ENCODE data around the gene NPC1. TPM values are rescaled to one million over a fixed set of nuclear protein-coding genes. Genes with fewer than 3 reads are reported as not detected.

Gene NPC1
- total RNA-seq, 1 donor from 2014 or later, result 43.3 TPM

DNA sequence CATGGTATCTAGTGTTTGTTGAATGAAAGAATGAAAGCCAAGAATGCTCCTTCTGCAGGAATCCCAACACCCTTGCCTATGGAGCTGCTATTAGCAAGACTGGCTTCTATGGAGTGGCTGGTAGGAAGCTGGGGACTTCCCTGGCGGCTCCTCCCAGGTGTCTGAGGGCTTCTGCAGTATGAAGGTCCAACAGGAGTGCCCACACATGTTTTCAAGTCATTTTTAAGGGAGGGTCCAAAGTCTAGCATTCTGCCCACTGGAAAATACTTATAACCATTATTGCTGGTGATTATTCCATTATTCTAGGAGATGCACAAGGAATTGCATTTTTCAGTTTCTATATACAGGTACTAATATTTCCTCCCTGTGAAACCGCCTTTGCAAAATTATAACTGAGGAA is 21.9 kb upstream of the NPC1 start:
- no peaks in the 10 kb centered on the region for H3K9me3 Mint-ChIP-seq
- H3K27me3 Mint-ChIP-seq, result no peaks in the 10 kb centered on the region
- DNase-seq (ENCODE audit: extremely low spot score, unreplicated experiment), result no peak
- TF ChIP-seq, protein P1, sequence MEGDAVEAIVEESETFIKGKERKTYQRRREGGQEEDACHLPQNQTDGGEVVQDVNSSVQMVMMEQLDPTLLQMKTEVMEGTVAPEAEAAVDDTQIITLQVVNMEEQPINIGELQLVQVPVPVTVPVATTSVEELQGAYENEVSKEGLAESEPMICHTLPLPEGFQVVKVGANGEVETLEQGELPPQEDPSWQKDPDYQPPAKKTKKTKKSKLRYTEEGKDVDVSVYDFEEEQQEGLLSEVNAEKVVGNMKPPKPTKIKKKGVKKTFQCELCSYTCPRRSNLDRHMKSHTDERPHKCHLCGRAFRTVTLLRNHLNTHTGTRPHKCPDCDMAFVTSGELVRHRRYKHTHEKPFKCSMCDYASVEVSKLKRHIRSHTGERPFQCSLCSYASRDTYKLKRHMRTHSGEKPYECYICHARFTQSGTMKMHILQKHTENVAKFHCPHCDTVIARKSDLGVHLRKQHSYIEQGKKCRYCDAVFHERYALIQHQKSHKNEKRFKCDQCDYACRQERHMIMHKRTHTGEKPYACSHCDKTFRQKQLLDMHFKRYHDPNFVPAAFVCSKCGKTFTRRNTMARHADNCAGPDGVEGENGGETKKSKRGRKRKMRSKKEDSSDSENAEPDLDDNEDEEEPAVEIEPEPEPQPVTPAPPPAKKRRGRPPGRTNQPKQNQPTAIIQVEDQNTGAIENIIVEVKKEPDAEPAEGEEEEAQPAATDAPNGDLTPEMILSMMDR (conservative IDR thresholded peaks at IDR 0.05), result no peak
- H3K4me3 Mint-ChIP-seq, result no peak overlapping the region
- no peaks in the 10 kb centered on the region for H3K36me3 Mint-ChIP-seq
- no peak overlapping the region for H3K27ac Mint-ChIP-seq
- peaks cover 7% of the 10 kb centered on the region for H3K4me1 Mint-ChIP-seq (ENCODE audit: unreplicated experiment)

DNA sequence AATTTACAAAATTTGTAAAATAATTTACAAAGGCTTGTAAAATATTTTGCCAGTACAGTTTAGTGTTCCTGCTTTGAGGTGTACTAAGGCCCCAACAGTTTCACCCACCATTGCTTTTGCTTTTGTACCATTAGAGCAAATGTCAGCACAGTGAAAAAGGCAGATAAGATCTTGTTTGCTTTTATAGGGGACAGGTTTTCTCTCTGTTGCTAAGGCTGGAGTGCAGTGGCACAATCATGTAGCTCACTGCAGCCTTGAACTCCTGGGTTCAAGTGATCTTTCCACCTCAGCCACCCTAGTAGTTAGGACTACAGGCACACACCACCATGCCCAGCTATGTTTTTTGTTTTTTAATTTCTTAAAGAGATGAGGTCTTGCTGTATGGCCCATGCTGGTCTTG is 19.6 kb upstream of the NPC1 start:
- H3K9me3 Mint-ChIP-seq, result no peaks in the 10 kb centered on the region
- H3K4me3 Mint-ChIP-seq, result no peak overlapping the region
- H3K27me3 Mint-ChIP-seq, result no peaks in the 10 kb centered on the region
- no peaks in the 10 kb centered on the region for H3K36me3 Mint-ChIP-seq
- TF ChIP-seq, protein P1 (conservative IDR thresholded peaks at IDR 0.05), result no peak
- no peak for DNase-seq (ENCODE audit: extremely low spot score, unreplicated experiment)
- H3K27ac Mint-ChIP-seq, result no peak overlapping the region
- H3K4me1 Mint-ChIP-seq (ENCODE audit: unreplicated experiment), result no peaks in the 10 kb centered on the region

DNA sequence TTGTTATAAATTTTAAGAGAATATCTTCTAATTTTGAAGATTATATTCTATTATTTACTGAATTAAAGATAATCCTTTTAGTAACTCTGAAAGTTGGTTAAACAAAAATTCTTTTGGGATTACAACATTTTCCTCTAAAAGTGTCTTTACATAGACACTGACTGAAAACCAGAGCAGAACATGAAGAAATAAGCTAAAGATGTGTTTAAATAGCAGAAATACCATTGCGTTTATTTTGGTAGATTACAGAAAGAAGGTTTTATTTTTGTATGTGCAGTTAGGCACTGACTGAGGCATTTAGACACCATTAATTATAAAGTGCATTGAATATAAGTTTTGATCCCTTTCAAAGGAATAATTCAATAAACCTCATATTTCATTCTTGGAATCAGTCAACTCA is 13.5 kb upstream of the NPC1 start:
- no peak overlapping the region for H3K27ac Mint-ChIP-seq
- no peaks in the 10 kb centered on the region for H3K9me3 Mint-ChIP-seq
- peaks cover 4% of the 10 kb centered on the region for H3K27me3 Mint-ChIP-seq
- no peaks in the 10 kb centered on the region for H3K36me3 Mint-ChIP-seq
- DNase-seq (ENCODE audit: extremely low spot score, unreplicated experiment), result no peak
- H3K4me1 Mint-ChIP-seq (ENCODE audit: unreplicated experiment), result no peaks in the 10 kb centered on the region
- no peak overlapping the region for H3K4me3 Mint-ChIP-seq
- TF ChIP-seq, protein P1 (conservative IDR thresholded peaks at IDR 0.05), result no peak

- TF ChIP-seq, protein P1 (conservative IDR thresholded peaks at IDR 0.05), result no peak
- DNase-seq (ENCODE audit: extremely low spot score, unreplicated experiment), result no peak
- no peaks in the 10 kb centered on the region for H3K4me1 Mint-ChIP-seq (ENCODE audit: unreplicated experiment)
- no peak overlapping the region for H3K27ac Mint-ChIP-seq
- H3K4me3 Mint-ChIP-seq, result no peak overlapping the region
- H3K9me3 Mint-ChIP-seq, result no peaks in the 10 kb centered on the region
- peaks cover 4% of the 10 kb centered on the region for H3K27me3 Mint-ChIP-seq
- no peaks in the 10 kb centered on the region for H3K36me3 Mint-ChIP-seq
These were observed 9.9 kb upstream of the NPC1 start for GRCh38 chr18:23596183-23596582.

- no peak for DNase-seq (ENCODE audit: extremely low spot score, unreplicated experiment)
- Mint-ChIP-seq H3K4me3 (no peak overlapping the region), H3K9me3 (no peaks in the 10 kb centered on the region), H3K36me3 (no peaks in the 10 kb centered on the region), H3K27ac (no peak overlapping the region), H3K4me1 (ENCODE audit: unreplicated experiment) (no peaks in the 10 kb centered on the region), H3K27me3 (peaks cover 3% of the 10 kb centered on the region)
- TF ChIP-seq, protein P1 (conservative IDR thresholded peaks at IDR 0.05), result no peak
These were observed 9.3 kb upstream of the NPC1 start for GRCh38 chr18:23595591-23595990.

DNA sequence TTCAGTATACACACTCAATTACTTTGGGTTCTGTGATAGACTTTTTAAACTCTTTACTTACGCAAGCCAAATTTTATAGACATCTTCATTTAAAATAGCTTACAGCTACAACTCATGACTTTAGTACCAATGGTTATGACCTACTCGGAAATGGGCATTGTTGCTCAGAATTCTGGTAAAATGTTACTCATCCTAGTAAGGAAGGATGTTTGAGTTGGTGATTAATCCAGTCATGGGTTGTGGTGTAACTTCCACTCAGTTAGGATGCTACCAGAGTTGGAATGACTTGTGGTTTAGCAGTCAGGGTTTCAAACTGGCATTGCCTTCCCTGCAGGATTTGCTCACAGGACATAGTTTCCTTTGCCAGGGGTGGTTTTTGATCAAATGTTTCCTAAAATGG is 7.4 kb upstream of the NPC1 start:
- Mint-ChIP-seq H3K27ac (no peak overlapping the region), H3K4me1 (ENCODE audit: unreplicated experiment) (no peaks in the 10 kb centered on the region), H3K27me3 (no peaks in the 10 kb centered on the region), H3K9me3 (no peaks in the 10 kb centered on the region), H3K4me3 (no peak overlapping the region), H3K36me3 (no peaks in the 10 kb centered on the region)
- DNase-seq (ENCODE audit: extremely low spot score, unreplicated experiment), result no peak
- TF ChIP-seq, protein P1 (conservative IDR thresholded peaks at IDR 0.05), result no peak
